ENCODE measurements around the gene KRTAP19-6.

The KRTAP19-6 gene

DNA sequence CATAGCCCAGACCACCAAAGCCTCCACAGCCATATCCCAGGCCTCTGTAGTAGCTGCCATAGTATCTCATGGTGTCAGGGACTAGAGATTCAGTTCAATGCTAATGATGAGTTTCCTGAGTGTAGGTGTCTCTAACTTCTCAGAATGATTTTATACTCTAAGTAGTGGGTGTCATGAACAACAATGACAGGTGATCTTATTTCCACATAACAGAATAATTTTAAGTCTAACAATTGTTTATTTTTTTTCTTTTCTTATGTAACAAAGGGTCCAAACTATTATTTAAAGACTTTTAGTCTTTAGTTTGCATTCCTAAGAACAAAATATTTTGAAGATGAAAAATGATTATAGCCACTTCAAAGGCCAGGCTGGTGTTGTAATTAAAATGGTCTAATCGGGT, at the start of gene KRTAP19-6:
Gene KRTAP19-6 (minus strand): TSS at position 101 of the 400 bp plus-strand sequence. CDS start 31 bp downstream, at position 70.
- no peak for DNase-seq

GRCh38 chr21:30590297-30590696, 48.6 kb upstream of the KRTAP19-6 start, which contains the start of gene KRTAP22-2:
Gene KRTAP22-2 (minus strand): TSS chr21:30590397.
- DNase-seq: no peak

DNA sequence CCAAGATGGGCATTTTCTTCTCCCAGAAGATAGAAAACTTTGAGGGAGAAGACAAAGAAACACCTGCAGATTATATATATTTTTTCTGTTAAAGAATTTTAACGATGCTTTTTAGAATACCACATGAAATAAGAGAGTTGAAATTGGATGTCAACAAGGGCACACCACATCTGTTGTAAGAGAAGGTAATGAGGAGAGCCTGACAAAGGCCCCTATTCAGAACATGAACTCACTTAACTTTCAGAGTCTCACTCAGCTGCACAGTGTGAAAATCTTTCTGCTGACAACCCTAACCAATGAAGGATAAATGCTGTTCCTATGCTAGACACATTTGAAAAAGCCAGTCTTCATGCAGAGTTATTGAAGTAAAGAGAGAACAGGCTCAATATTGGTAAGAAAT, 41.2 kb upstream of the KRTAP19-6 start:
- no peak for DNase-seq

DNA sequence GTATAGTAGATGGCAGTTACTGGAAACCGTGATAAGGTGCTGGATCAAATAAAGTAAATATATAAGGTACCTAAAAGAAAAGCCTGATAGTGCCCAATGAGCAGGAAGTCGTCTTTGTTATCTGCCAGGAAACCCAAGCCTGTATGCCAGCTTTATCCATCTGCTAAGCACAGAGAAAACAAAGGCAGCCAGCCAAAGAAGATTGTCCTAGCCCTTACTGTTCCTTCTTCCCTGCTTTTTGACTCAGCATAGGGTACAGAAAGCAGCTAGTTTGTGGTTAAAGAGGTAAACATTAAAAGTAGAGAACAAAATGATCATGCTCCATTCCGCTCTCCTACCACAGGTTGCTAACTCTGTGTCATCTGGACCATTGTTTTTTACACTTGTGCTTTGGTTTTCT, 38.5 kb upstream of the KRTAP19-6 start:
- DNase-seq: no peak

DNA sequence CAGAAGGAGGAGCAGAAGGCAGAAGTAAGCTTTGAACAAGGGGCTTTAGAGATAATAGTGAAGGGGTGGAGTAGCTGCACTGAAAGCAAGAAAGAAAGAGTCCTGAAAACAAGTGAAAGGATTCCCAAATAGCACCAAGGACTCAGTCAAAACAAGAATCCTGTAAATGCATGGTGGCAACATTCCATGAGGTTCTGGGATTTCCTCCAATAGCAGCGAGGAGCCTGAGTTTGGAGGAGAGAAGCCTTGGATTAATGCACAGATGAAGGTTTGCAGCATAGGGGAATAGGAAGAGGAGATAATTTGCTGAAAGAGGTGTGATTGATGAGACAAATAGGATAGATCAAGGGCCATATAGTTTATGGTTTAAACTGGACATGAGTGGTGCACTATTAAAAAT, 37.7 kb upstream of the KRTAP19-6 start:
- DNase-seq: no peak

GRCh38 chr21:30577766-30578165, 36.1 kb upstream of the KRTAP19-6 start:
- DNase-seq: no peak

DNA sequence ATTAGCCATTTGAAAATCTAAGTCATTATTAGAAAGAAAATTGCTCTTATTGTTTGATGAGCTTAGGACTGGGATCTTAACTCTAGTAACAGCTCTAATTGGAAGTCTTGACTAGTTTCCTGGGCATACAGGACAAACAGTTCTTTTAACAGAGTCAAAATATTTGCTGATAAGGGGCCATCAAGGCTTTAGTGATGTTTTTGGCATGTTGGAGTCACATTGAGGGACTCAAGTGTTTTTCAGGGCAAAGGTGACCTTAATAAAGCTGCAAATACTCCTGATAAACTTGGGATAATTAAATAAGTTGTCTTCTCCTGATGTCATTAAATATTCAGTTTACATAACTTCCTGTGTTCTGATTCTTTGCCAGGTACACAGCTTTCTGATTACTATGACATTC, 26.0 kb upstream of the KRTAP19-6 start:
- DNase-seq: no peak

DNA sequence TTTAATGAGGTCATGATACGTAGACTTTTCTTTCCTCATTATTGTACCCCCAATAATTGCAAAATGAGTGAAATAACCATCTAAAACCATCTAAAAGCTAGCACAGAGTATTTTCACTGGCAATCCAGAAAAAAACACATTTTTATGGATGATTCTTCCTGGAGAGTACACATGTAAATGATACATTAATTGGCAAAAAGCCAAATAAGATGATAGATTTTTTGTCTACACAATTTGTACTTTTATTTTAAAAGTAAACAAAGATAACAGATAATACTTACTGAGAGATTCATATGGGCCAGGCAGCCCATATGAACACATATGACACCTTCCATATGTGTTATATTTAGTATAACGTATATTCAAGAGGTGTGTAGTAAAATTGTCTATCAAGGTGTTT, 22.0 kb upstream of the KRTAP19-6 start:
- DNase-seq: no peak

- DNase-seq: no peak
Measured at GRCh38 chr21:30563072-30563471, 21.4 kb upstream of the KRTAP19-6 start.

DNA sequence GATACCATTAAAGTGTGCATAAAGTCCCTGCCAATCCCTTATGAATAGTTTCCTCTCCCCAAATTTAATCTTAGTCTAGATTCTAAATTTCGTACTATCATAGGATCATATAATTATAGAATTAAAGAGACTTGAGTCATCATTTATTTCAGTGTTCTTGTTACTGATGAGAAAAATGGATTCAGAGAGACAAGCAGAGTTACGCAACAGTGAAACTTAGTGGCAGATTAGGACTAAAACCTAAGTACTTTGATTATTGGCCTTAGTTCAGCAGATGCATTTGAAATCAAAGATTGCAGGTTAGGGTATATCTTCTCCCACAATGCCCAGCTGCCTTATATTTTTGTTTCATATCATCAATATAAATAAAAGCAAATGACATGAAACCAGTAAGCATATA, 20.3 kb upstream of the KRTAP19-6 start:
- no peak for DNase-seq

GRCh38 chr21:30561264-30561895, 19.7 kb upstream of the KRTAP19-6 start, which contains the start of gene KRTAP19-7:
Gene KRTAP19-7 (minus strand): TSS chr21:30561314. CDS start chr21:30561289, 25 bp downstream.
- no peak for DNase-seq

DNA sequence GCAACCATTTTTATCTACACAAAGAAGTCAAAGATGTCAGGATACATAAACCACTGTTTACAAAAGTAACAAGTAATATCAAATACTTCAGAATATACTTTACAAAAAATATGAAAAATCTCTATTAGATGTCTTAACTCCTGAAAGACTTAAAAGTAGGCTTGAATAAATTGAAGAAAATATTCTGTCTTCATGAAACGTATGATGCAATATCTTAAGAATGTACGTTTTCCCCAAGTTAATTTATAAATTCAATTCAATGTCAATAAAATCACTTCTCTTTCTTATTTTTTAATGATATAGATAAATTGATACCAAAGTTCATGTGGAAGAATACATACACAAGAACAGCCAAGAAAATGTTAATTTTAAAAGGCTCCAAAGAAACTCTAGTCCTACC, 13.4 kb upstream of the KRTAP19-6 start:
- no peak for DNase-seq

DNA sequence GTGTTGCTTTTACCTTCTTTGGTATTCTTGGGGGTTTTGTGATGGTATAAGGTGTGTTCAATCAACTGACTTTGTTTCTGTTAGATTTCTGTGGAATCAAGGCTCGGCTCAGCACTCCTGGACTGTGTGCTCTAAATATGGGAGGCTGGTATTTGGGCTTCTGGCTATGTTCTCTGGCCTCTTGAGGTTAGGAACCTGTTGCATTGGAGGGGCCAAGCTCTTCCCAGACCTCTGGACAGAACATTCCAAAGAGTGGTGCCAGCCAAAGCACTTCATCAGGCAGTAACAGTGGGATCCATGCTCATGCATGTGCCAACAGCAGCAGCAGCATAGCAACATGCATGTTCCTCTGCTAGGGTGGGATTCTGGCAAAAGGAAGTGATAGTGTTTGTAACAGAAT, 11.1 kb upstream of the KRTAP19-6 start:
- no peak for DNase-seq

DNA sequence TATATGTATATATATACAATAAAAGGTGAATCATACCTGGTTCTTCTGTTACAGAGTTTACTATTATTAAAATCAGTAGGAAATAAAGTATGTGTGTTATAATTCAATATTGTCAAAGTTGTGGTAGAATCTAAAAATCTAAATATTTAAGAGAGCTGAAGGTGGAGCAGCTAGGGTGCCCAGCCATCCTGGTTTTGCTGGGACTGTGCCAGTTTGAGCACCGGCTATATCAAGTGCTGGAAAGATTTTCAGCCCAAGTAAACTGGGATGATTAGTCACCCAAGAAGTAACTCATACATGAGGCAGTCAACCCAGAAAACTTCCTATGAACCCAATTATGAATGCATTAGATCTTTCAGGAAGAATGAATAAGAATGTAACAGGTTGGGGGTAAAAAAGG, 22.8 kb downstream of the KRTAP19-6 start:
- DNase-seq: no peak

- no peak for DNase-seq
Measured at GRCh38 chr21:30515681-30516080, 26.0 kb downstream of the KRTAP19-6 start.

DNA sequence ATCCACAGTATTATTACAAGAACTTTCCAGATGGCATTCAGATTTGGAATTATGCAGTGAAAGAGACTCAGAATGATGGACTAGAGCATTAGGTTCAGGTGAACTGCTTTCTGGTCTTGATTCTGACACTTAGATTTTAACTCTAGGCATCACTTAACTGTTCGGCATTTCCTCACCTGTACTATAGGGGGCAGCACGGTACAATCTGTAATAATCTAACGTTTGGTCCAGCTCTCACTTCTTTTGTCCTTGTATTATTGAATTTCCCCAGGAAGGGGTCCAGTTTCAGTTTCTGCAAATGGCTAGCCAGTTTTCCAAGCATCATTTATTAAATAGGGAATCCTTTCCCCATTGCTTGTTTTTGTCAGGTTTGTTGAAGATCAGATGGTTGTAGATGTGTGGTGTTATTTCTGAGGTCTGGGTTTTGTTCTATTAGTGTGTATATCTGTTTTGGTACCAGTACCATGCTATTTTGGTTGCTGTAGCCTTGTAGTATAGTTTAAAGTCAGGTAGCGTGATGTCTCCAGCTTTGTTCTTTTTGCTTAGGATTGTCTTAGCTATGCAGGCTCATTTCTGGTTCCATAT, 36.0 kb downstream of the KRTAP19-6 start:
- DNase-seq: peak; percentile 14

DNA sequence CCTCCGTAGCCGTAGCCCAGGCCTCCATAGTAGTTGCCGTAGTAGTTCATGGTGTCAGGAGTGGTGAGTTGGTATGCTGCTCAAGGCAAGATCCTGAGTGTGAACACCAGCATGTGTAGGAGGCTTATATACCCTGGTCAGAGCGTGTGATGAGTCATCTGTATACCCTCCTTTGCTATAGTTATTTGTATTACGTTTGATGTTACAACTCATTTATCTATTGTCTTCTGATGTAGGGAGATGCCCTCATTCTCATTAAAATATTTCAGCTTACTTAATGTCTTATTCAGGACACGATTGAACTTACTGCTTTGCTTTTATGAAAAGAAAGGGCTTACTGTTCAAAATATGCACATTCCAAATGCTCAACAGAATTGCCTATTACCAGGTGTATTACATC, 39.6 kb downstream of the KRTAP19-6 start, which contains the start of gene KRTAP19-5:
Gene KRTAP19-5 (minus strand): TSS at position 101 of the 400 bp plus-strand sequence. CDS start 51 bp downstream, at position 50.
- no peak for DNase-seq

DNA sequence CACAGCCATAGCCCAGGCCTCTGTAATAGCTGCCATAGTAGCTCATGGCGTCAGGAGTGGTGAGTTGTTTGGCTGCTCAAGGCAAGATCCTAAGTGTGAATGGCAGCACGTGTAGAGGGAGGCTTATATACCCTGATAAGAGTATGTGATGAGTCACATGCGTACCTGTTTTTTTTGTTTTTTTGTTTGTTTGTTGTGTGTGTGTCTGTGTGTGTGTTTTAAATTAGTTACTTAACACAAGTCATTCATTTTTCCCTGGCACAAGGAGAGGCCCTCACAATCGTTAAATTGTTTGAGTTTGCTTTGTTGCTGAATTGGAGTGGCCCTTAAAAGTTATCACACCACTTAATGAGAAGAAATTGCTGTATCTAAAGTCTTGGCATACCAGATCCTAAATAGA, 44.6 kb downstream of the KRTAP19-6 start, which contains the start of gene KRTAP19-4:
Gene KRTAP19-4 (minus strand): TSS at position 101 of the 400 bp plus-strand sequence. CDS start 55 bp downstream, at position 46.
- DNase-seq: no peak

GRCh38 chr21:30491963-30492428, 49.7 kb downstream of the KRTAP19-6 start, which contains the start of gene KRTAP19-3:
Gene KRTAP19-3 (minus strand): TSS chr21:30492013. CDS start chr21:30491957, 56 bp downstream.
- DNase-seq: no peak

All from activated CD4-positive, alpha-beta T cell treated with anti-CD3 and anti-CD28 coated beads for 48 hours (primary cell).